A549 (cell line): ENCODE measurements around the gene PAPPA. TPM values are rescaled to one million over a fixed set of nuclear protein-coding genes. Genes with fewer than 3 reads are reported as not detected.
A peak's percentile ranks its signal among the peaks of the same experiment; 100 is the strongest.

Source experiments
- ATAC-seq, 2 experiments: fragments of 200-7000 bp in 1 of 2; fragments of >200 bp in 1 of 2; cut with Nextera tagmentation in 1 of 2; cut with Tn5 transposase in 1 of 2; 3 replicates each; pipeline versions ENCODE4 v1.8.0 to v1.9.1; 2018 to 2020; ENCODE audit warnings: mild to moderate bottlenecking in 1 of 2, moderate library complexity in 1 of 2
- CTCF ChIA-PET: fragments of 300-600 bp; sonication (Branson Sonifier 250); formaldehyde crosslinking; extraction: SDS; loops from one replicate; lab custom pipeline; 2021; ENCODE audit warnings: antibody characterized with exemption, inconsistent platforms; lab: Yijun Ruan, JAX
- POLR2A ChIA-PET: fragments of 350-600 bp; formaldehyde crosslinking; extraction: SDS; loops from one replicate; lab custom pipeline; 2021; ENCODE audit warnings: antibody characterized with exemption, inconsistent platforms; lab: Yijun Ruan, JAX
- DNase-seq, 2 experiments: peaks; one replicate each; pipeline versions ENCODE4 v3.0.0 to v3.0.0-alpha.2; 2011 to 2016; ENCODE audit warnings: low read depth in 1 of 2, low spot score in 1 of 2
- FAIRE-seq: peaks from 2 replicates; lab custom pipeline; 2011; peaks lifted over from hg19 to GRCh38; lab: Jason Lieb, UNC
- H3K27ac ChIP-seq, 2 experiments: fragments of >200 bp; sonication (Bioruptor Twin); formaldehyde crosslinking; 3 replicates each; pipeline ENCODE4 v1.5.1; 2016 to 2017
- H3K4me1 ChIP-seq: fragments of >200 bp; sonication (Bioruptor Twin); formaldehyde crosslinking; 3 replicates; pipeline ENCODE4 v1.6.1; 2016
- H3K4me2 ChIP-seq: fragments of >200 bp; sonication (Bioruptor Twin); formaldehyde crosslinking; 3 replicates; pipeline ENCODE4 v1.6.1; 2016
- H3K4me3 ChIP-seq: fragments of >200 bp; sonication (Bioruptor Twin); formaldehyde crosslinking; 3 replicates; pipeline ENCODE4 v1.5.1; 2016
- H3K9me3 ChIP-seq: fragments of >200 bp; sonication (Bioruptor Twin); formaldehyde crosslinking; 3 replicates; pipeline ENCODE4 v1.6.1; 2016
- CBX8 ChIP-seq: fragments of 200-600 bp; sonication (generic); IDR thresholded peaks from 2 replicates; pipeline ENCODE4 v1.6.1; 2016
- CHD2 ChIP-seq: fragments of 150-350 bp; IDR thresholded peaks from 2 replicates; pipeline ENCODE4 v1.6.1; 2014; ENCODE audit warnings: low read length; ENCODE audit not compliant: partially characterized antibody
- EHF ChIP-seq: fragments of 250-450 bp; sonication (Bioruptor Pico); IDR thresholded peaks from 2 replicates; pipeline ENCODE4 v1.5.0; 2020; ENCODE audit warnings: mild to moderate bottlenecking
- EHMT2 ChIP-seq: fragments of 200-600 bp; sonication (generic); IDR thresholded peaks from 2 replicates; pipeline ENCODE4 v1.6.1; 2016; ENCODE audit warnings: antibody characterized with exemption, low read depth, mild to moderate bottlenecking, moderate library complexity
- EP300 ChIP-seq, 2 experiments: fragments of >200 bp; sonication (Bioruptor Twin); formaldehyde crosslinking; IDR thresholded peaks; 2 replicates in 1 of 2; 3 replicates in 1 of 2; pipeline ENCODE4 v1.6.1; 2016 to 2017
- GATA3 ChIP-seq: IDR thresholded peaks from 2 replicates; pipeline ENCODE4 v1.6.1; 2012; ENCODE audit warnings: borderline replicate concordance
- HDAC2 ChIP-seq: fragments of 200-600 bp; sonication (generic); IDR thresholded peaks from 2 replicates; pipeline ENCODE4 v1.6.1; 2016
- HOXA7 ChIP-seq: fragments of 250-450 bp; sonication (Bioruptor Pico); IDR thresholded peaks from 2 replicates; pipeline ENCODE4 v1.5.0; 2020; ENCODE audit warnings: mild to moderate bottlenecking, moderate library complexity
- MAFK ChIP-seq: fragments of 450-650 bp; IDR thresholded peaks from 2 replicates; pipeline ENCODE4 v1.6.1; 2014; ENCODE audit not compliant: partially characterized antibody
- MAZ ChIP-seq: fragments of 150-350 bp; IDR thresholded peaks from 2 replicates; pipeline ENCODE4 v1.6.1; 2014; ENCODE audit warnings: antibody characterized with exemption, low read depth, low read length, borderline replicate concordance
- NFE2L2 ChIP-seq: fragments of 150-350 bp; conservative IDR thresholded peaks from 2 replicates; pipeline ENCODE4 v1.6.1; 2014; ENCODE audit warnings: low read length
- POLR2AphosphoS2 ChIP-seq: conservative IDR thresholded peaks from 2 replicates; pipeline ENCODE4 v1.6.1; 2012; ENCODE audit warnings: low read length, improper control_type of control experiment, inconsistent platforms
- TP53 ChIP-seq: fragments of 250-450 bp; sonication (Bioruptor Pico); IDR thresholded peaks from 2 replicates; pipeline ENCODE4 v1.5.0; 2021; ENCODE audit warnings: mild to moderate bottlenecking, moderate library complexity
- ZNF302 ChIP-seq: fragments of 250-450 bp; sonication (Bioruptor Pico); IDR thresholded peaks from 2 replicates; pipeline ENCODE4 v1.9.0; 2021; ENCODE audit warnings: inconsistent platforms, mild to moderate bottlenecking, moderate library complexity
- ZSCAN20 ChIP-seq: fragments of 250-450 bp; sonication (Bioruptor Pico); IDR thresholded peaks from 2 replicates; pipeline ENCODE4 v1.8.0; 2022; ENCODE audit warnings: mild to moderate bottlenecking, moderate library complexity
- WGBS: methylation state at CpG from one replicate; pipeline ENCODE4 v1.1.6; 2017; ENCODE audit errors: missing lambda C conversion rate; 5-methylcytosine and 5-hydroxymethylcytosine counted together
- polyA plus RNA-seq, 4 experiments: library from polyadenylated mRNA; depleted of rRNA in 3 of 4; stranded (reverse); fragments of >200 nt; fragmentation: RNase III in 1 of 4; extraction: RNeasy Plus Mini Kit Qiagen cat#74134 plus additional on column Dnase treatment in 1 of 4; gene quantifications; 2 replicates in 3 of 4; 3 replicates in 1 of 4; pipeline ENCODE4 v1.2.3, GENCODE V29; 2011 to 2017
- TF ChIP-seq, protein P1 (sequence below): fragments of 200-600 bp; sonication (generic); IDR thresholded peaks from 2 replicates; pipeline ENCODE4 v1.6.1; 2016; ENCODE audit warnings: antibody characterized with exemption, mild to moderate bottlenecking, moderate library complexity
- TF ChIP-seq, protein P2 (sequence below): fragments of 250-450 bp; sonication (Bioruptor Pico); IDR thresholded peaks from 2 replicates; pipeline ENCODE4 v1.5.0; 2021; ENCODE audit warnings: mild to moderate bottlenecking, moderate library complexity, borderline replicate concordance

PAPPA gene
- polyA plus RNA-seq, 2 of the 4 experiments (the other 2 are of a cell fraction), result 40.0 to 127 TPM

DNA sequence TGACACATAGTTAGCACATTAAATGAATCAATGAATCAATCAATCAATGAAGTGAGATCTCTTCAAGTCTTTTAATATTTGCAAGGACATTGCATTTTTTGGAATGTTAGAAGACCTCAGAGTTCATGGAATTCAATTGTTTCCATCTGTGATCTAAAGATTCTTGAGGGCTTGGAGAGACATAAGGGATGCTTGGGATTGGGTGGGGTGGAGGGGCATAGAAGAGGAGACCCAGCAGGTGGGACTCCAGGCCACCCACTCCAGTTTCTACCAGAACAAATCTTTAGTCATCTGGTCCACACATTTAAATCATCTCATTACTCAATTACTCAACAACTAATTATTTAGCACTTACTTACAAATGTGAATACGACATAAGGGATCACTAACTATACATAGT is 282.5 kb downstream of the PAPPA start:
- no peak overlapping the region for H3K27ac ChIP-seq
- TF ChIP-seq, protein P1, sequence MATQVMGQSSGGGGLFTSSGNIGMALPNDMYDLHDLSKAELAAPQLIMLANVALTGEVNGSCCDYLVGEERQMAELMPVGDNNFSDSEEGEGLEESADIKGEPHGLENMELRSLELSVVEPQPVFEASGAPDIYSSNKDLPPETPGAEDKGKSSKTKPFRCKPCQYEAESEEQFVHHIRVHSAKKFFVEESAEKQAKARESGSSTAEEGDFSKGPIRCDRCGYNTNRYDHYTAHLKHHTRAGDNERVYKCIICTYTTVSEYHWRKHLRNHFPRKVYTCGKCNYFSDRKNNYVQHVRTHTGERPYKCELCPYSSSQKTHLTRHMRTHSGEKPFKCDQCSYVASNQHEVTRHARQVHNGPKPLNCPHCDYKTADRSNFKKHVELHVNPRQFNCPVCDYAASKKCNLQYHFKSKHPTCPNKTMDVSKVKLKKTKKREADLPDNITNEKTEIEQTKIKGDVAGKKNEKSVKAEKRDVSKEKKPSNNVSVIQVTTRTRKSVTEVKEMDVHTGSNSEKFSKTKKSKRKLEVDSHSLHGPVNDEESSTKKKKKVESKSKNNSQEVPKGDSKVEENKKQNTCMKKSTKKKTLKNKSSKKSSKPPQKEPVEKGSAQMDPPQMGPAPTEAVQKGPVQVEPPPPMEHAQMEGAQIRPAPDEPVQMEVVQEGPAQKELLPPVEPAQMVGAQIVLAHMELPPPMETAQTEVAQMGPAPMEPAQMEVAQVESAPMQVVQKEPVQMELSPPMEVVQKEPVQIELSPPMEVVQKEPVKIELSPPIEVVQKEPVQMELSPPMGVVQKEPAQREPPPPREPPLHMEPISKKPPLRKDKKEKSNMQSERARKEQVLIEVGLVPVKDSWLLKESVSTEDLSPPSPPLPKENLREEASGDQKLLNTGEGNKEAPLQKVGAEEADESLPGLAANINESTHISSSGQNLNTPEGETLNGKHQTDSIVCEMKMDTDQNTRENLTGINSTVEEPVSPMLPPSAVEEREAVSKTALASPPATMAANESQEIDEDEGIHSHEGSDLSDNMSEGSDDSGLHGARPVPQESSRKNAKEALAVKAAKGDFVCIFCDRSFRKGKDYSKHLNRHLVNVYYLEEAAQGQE, result no peak
- TF ChIP-seq HOXA7 (CRISPR knock-in tag), result no peak
- CTCF ChIA-PET, result no interaction called here
- POLR2A ChIA-PET, result no interaction called here
- FAIRE-seq (no peak), DNase-seq (no peak), ATAC-seq (no peak)
- no peak overlapping the region for H3K4me2 ChIP-seq
- H3K4me1 ChIP-seq, result no peaks in the 10 kb centered on the region
- H3K4me3 ChIP-seq, result no peak overlapping the region
- no peaks in the 10 kb centered on the region for H3K9me3 ChIP-seq
- 89% methylated on average over 1 of the region's 1 CpG for WGBS

GRCh38 chr9:116437411-116438370 is 284.1 kb downstream of the PAPPA start:
- ATAC-seq, result no peak
- no peak for DNase-seq
- no peak overlapping the region for H3K4me3 ChIP-seq
- H3K4me2 ChIP-seq, result no peak overlapping the region
- no peak overlapping the region for H3K27ac ChIP-seq
- TF ChIP-seq HOXA7 (CRISPR knock-in tag) (no peak), EHF (CRISPR knock-in tag) (no peak), CBX8 (no peak), HDAC2 (no peak)
- no peaks in the 10 kb centered on the region for H3K9me3 ChIP-seq
- ChIA-PET POLR2A (no interaction called here), CTCF (interaction anchor here (1.2 to 1.3 kb wide), 2 partner anchors 11 to 134 kb away, joined by 4 to 5 read pairs; no protein-coding TSS in a partner anchor)
- FAIRE-seq, result no peak
- WGBS, result 94% methylated on average over 10 of the region's 11 CpGs
- H3K4me1 ChIP-seq, result no peaks in the 10 kb centered on the region

- Histone ChIP-seq H3K4me3 (no peak overlapping the region), H3K4me2 (no peak overlapping the region), H3K27ac (no peak overlapping the region), H3K9me3 (no peaks in the 10 kb centered on the region), H3K4me1 (no peaks in the 10 kb centered on the region)
- CTCF ChIA-PET, result no interaction called here
- TF ChIP-seq MAFK (peak; percentile 95), POLR2AphosphoS2 (no peak)
- ATAC-seq (no peak), FAIRE-seq (no peak), DNase-seq (no peak)
- POLR2A ChIA-PET, result no interaction called here
Measured at GRCh38 chr9:116442528-116442927, 288.9 kb downstream of the PAPPA start.

DNA sequence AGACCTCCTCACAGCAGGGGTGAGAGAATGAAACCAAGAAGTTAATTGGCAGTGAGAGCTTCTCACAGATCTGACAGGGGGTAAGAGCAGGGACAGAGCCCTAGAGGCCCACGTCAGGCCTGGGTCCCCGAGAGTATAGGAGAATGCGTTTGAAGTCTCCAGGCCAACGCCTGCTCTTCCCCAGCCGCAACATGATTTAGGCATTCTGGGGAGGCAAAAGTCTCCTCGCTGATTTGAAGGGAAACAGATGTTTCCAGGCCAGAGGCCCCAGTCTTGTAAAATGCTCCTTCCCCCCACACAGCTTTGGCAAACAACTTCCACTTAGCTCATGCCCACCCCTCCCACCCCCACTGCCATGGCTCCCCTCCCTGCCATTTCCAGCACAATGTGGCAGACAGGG is 294.3 kb downstream of the PAPPA start:
- POLR2A ChIA-PET, result no interaction called here
- ATAC-seq (no peak), DNase-seq (no peak), FAIRE-seq (no peak)
- 89% methylated on average over 6 of the region's 6 CpGs for WGBS
- no peak overlapping the region for H3K4me3 ChIP-seq
- CTCF ChIA-PET, result interaction anchor here (0.7 to 1.4 kb wide), 4 partner anchors 10 to 43 kb away, joined by 3 to 5 read pairs (median 4); no protein-coding TSS in a partner anchor
- H3K27ac ChIP-seq, result 0 out of 6 replicates have a peak overlapping the region, but pooled peaks of 1 of the 2 experiments have one; percentile 25
- no peaks in the 10 kb centered on the region for H3K9me3 ChIP-seq
- H3K4me2 ChIP-seq, result no peak overlapping the region
- peaks cover 14% of the 10 kb centered on the region; the same call in 2 of the 3 replicates for H3K4me1 ChIP-seq
- TF ChIP-seq GATA3, result no peak
- TF ChIP-seq, protein P2, sequence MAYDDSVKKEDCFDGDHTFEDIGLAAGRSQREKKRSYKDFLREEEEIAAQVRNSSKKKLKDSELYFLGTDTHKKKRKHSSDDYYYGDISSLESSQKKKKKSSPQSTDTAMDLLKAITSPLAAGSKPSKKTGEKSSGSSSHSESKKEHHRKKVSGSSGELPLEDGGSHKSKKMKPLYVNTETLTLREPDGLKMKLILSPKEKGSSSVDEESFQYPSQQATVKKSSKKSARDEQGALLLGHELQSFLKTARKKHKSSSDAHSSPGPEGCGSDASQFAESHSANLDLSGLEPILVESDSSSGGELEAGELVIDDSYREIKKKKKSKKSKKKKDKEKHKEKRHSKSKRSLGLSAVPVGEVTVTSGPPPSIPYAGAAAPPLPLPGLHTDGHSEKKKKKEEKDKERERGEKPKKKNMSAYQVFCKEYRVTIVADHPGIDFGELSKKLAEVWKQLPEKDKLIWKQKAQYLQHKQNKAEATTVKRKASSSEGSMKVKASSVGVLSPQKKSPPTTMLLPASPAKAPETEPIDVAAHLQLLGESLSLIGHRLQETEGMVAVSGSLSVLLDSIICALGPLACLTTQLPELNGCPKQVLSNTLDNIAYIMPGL (CRISPR knock-in tag), result no peak
- no peak for TF ChIP-seq EHF (CRISPR knock-in tag)
- TF ChIP-seq ZNF302, result no peak
- TF ChIP-seq EHMT2, result no peak
- TF ChIP-seq HDAC2, result no peak
- TF ChIP-seq ZSCAN20 (CRISPR knock-in tag), result no peak
- no peak for TF ChIP-seq TP53 (CRISPR knock-in tag)
- no peak for TF ChIP-seq EP300 (IDR thresholded peaks at IDR 0.05)
- no peak for TF ChIP-seq CHD2
- no peak for TF ChIP-seq MAZ
- TF ChIP-seq NFE2L2, result no peak
